Measurements from ENCODE around the gene PAX3. TPM values are rescaled to one million over a fixed set of nuclear protein-coding genes. Genes with fewer than 3 reads are reported as not detected.

Gene PAX3
- total and polyA plus RNA-seq, 2 of the 13 experiments (the other 11 are each of a cell fraction or from before 2014, with no cell fraction given) = 0.07 TPM; not detected in 1

- Histone ChIP-seq H4K20me1 (ENCODE audit: insufficient read depth, low read length) (no peaks in the 10 kb centered on the region), H3K4me3 (replicated peaks in 1 of 3; ENCODE audit: insufficient read depth in 1 of 3, low read depth in 2 of 3, low read length in 3 of 3) (no peak overlapping the region), H3K9me3 (ENCODE audit: low read length) (no peaks in the 10 kb centered on the region; the same call in 1 of the 2 replicates), H3K27ac (ENCODE audit: extremely low read length, insufficient read depth, low read length) (no peak overlapping the region), H3K9ac (ENCODE audit: insufficient read depth, low read depth, low read length) (no peak overlapping the region), H3K36me3 (replicated peaks in 1 of 2; ENCODE audit: control insufficient read depth in 1 of 2, insufficient read depth in 2 of 2, low read length in 2 of 2) (no peaks in the 10 kb centered on the region), H3K27me3 (ENCODE audit: control insufficient read depth in 1 of 2, insufficient read depth in 2 of 2, low read length in 2 of 2) (no peaks in the 10 kb centered on the region), H2AFZ (ENCODE audit: low read length) (no peak overlapping the region), H3K4me2 (ENCODE audit: low read depth, low read length) (no peak overlapping the region), H3K4me1 (ENCODE audit: insufficient read depth, low read length) (no peaks in the 10 kb centered on the region), H3K79me2 (ENCODE audit: insufficient read depth, low read length) (no peaks in the 10 kb centered on the region)
- FAIRE-seq = peak; percentile 32
- ChIA-PET CTCF (ENCODE audit: low intra/inter-chr PET ratio, low total read pairs) (no interaction called here), POLR2A (no interaction called here)
- in situ Hi-C loops (cut with HindIII; ENCODE audit: extremely low pct_ligation_motif_present, low pct_unique_long_range_greater_than_20kb) (no loop called here), intact Hi-C loops (cut with micrococcal nuclease; ENCODE audit: unreplicated experiment) (no loop called here)
- TF ChIP-seq HDAC2 (CRISPR knock-in tag; IDR thresholded peaks at IDR 0.05) (no peak), ARID3A (IDR thresholded peaks at IDR 0.05; ENCODE audit: low read depth, low read length) (no peak), NFATC3 (CRISPR knock-in tag; IDR thresholded peaks at IDR 0.05) (no peak), NFE2L2 (IDR thresholded peaks at IDR 0.05; ENCODE audit: low read length) (no peak), SAP130 (CRISPR knock-in tag; IDR thresholded peaks at IDR 0.05; ENCODE audit: low read depth) (no peak), ZNF225 (CRISPR knock-in tag; IDR thresholded peaks at IDR 0.05) (no peak), ZSCAN30 (CRISPR knock-in tag; IDR thresholded peaks at IDR 0.05) (no peak), SMYD3 (CRISPR knock-in tag; IDR thresholded peaks at IDR 0.05) (no peak), NR2F6 (IDR thresholded peaks at IDR 0.05) (no peak), NR2F6 (CRISPR knock-in tag; IDR thresholded peaks at IDR 0.05) (no peak), ZNF24 (IDR thresholded peaks at IDR 0.05) (no peak), ZNF3 (CRISPR knock-in tag; IDR thresholded peaks at IDR 0.05) (no peak), GABPA (IDR thresholded peaks at IDR 0.05; ENCODE audit: low read depth, low read length) (no peak), GABPA (CRISPR knock-in tag; IDR thresholded peaks at IDR 0.05; ENCODE audit: low read depth) (no peak)
- WGBS (ENCODE audit: low lambda C conversion rate) = 22% methylated on average over 2 of the region's 2 CpGs
- BruUV-seq (replicated peaks) = no TSS peak
- DNase-seq (ENCODE audit: low spot score) = no peak
- no peak for ATAC-seq
Observed at GRCh38 chr2:222334914-222335313, 36.1 kb upstream of the PAX3 start.
